Measurements from ENCODE around the gene LMBR1. TPM values are rescaled to one million over a fixed set of nuclear protein-coding genes. Genes with fewer than 3 reads are reported as not detected.
A peak's percentile ranks its signal among the peaks of the same experiment; 100 is the strongest.

Gene LMBR1
- total RNA-seq, 1 experiment from 2014 or later, result 82.6 TPM

- ChIA-PET CTCF (interaction anchor here (1.0 kb wide), 1 partner anchor 114 kb away, joined by 3 read pairs; no protein-coding TSS in a partner anchor), POLR2A (no interaction called here)
- no peak overlapping the region for H3K4me3 ChIP-seq (ENCODE audit: low read depth in 2 of 2, low read length in 2 of 2)
- no peaks in the 10 kb centered on the region for H3K4me1 ChIP-seq (ENCODE audit: control insufficient read depth, insufficient read depth, low read length)
- H3K27ac ChIP-seq (ENCODE audit: low read length), result no peak overlapping the region
- peaks cover 7% of the 10 kb centered on the region; the same call in 1 of the 2 replicates for H3K9me3 ChIP-seq (ENCODE audit: control insufficient read depth, insufficient read depth, low read depth, low read length)
- intact Hi-C loops (cut with micrococcal nuclease; ENCODE audit: unreplicated experiment), result loop anchor here (10.0 kb wide), 1 partner anchor 109 kb away; no protein-coding TSS in a partner anchor
- H3K27me3 ChIP-seq (ENCODE audit: control insufficient read depth, insufficient read depth, low read length), result no peaks in the 10 kb centered on the region
- in situ Hi-C loops (cut with HindIII; ENCODE audit: low pct_unique_long_range_greater_than_20kb, low sequenced_read_pairs), result no loop called here
- no peaks in the 10 kb centered on the region for H3K36me3 ChIP-seq (ENCODE audit: control insufficient read depth, insufficient read depth, low read length)
- ATAC-seq, result peak; percentile 100
- no TSS peak for BruUV-seq (replicated peaks)
- DNase-seq (ENCODE audit: low read depth, low spot score), result no peak
- TF ChIP-seq CTCF (IDR thresholded peaks at IDR 0.05) (peak; percentile 88), TCF7L2 (IDR thresholded peaks at IDR 0.05; ENCODE audit: low read depth, low read length) (no peak), REST (IDR thresholded peaks at IDR 0.05; ENCODE audit: insufficient read depth in 1 of 2, low read depth in 2 of 2, low read length in 1 of 2) (peak; percentile 61 to 68; a peak in 3 of 4 replicates), POLR2AphosphoS5 (IDR thresholded peaks at IDR 0.05; ENCODE audit: low read depth, low read length) (no peak)
These were observed 128.8 kb downstream of the LMBR1 start for GRCh38 chr7:156764016-156764669.

- no peak for DNase-seq (ENCODE audit: low read depth, low spot score)
- H3K27me3 ChIP-seq (ENCODE audit: control insufficient read depth, insufficient read depth, low read length), result no peaks in the 10 kb centered on the region
- ChIA-PET POLR2A (no interaction called here), CTCF (no interaction called here)
- in situ Hi-C loops (cut with HindIII; ENCODE audit: low pct_unique_long_range_greater_than_20kb, low sequenced_read_pairs), result no loop called here
- peaks cover 7% of the 10 kb centered on the region; the same call in 1 of the 2 replicates for H3K9me3 ChIP-seq (ENCODE audit: control insufficient read depth, insufficient read depth, low read depth, low read length)
- H3K27ac ChIP-seq (ENCODE audit: low read length), result no peak overlapping the region
- ATAC-seq, result no peak
- H3K36me3 ChIP-seq (ENCODE audit: control insufficient read depth, insufficient read depth, low read length), result peaks cover 3% of the 10 kb centered on the region; the same call in 1 of the 2 replicates
- H3K4me3 ChIP-seq (ENCODE audit: low read depth in 2 of 2, low read length in 2 of 2), result no peak overlapping the region
- TF ChIP-seq SIN3A (IDR thresholded peaks at IDR 0.05; ENCODE audit: borderline replicate concordance, insufficient read depth, low read depth, low read length) (no peak), POLR2AphosphoS5 (IDR thresholded peaks at IDR 0.05; ENCODE audit: low read depth, low read length) (no peak), REST (IDR thresholded peaks at IDR 0.05; ENCODE audit: insufficient read depth in 1 of 2, low read depth in 2 of 2, low read length in 1 of 2) (no peak), TCF7L2 (IDR thresholded peaks at IDR 0.05; ENCODE audit: low read depth, low read length) (no peak)
- intact Hi-C loops (cut with micrococcal nuclease; ENCODE audit: unreplicated experiment), result loop anchor here (10.0 kb wide), 1 partner anchor 105 kb away; no protein-coding TSS in a partner anchor
- BruUV-seq (replicated peaks), result no TSS peak
- H3K4me1 ChIP-seq (ENCODE audit: control insufficient read depth, insufficient read depth, low read length), result no peaks in the 10 kb centered on the region
These were observed 133.3 kb downstream of the LMBR1 start for GRCh38 chr7:156759579-156760202.
